Measurements from ENCODE around the gene TTC5.

DNA sequence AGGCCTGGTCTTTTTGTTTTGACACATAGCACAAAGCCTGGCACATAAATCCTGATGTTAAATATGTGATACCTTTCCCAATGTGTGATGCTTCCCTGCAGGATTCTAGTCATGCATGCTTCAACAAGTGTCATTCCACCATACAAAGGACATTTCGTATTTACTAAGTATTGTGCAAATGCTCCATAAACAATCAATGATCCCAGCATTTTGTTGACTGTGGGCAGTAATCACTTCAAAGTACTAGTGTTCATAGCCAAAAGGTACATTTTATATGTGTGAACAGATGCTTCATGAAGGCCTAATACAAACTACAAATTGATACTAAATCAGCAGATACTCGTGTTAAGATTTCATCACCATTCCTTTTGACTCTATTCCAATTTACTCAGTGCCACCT lies 23.0 kb upstream of the TTC5 start:
- TF ChIP-seq CTCF (IDR thresholded peaks at IDR 0.05; ENCODE audit: insufficient read depth, low read depth, low read length) (no peak), EZH2 (IDR thresholded peaks at IDR 0.05; ENCODE audit: insufficient read depth, low read length) (no peak)
